Upper lobe of right lung (tissue), 1 donor: ENCODE measurements around the gene LRP1B. TPM values are rescaled to one million over a fixed set of nuclear protein-coding genes. Genes with fewer than 3 reads are reported as not detected.

Source experiments
- ATAC-seq: fragments of 200-7000 bp; cut with Tn5 transposase; one replicate; pipeline ENCODE4 v1.9.1; 2020; ENCODE audit warnings: mild to moderate bottlenecking, moderate library complexity
- DNase-seq: peaks from one replicate; pipeline ENCODE4 v3.0.0-alpha.2; 2020
- H3K27ac ChIP-seq: fragments of 200-600 bp; one replicate; pipeline ENCODE4 v1.8.0; 2022
- H3K27me3 ChIP-seq: fragments of 200-600 bp; one replicate; pipeline ENCODE4 v1.8.0; 2022; ENCODE audit warnings: mild to moderate bottlenecking
- H3K36me3 ChIP-seq: fragments of 200-600 bp; one replicate; pipeline ENCODE4 v1.8.0; 2022
- H3K4me1 ChIP-seq: fragments of 200-600 bp; one replicate; pipeline ENCODE4 v1.8.0; 2022
- H3K4me3 ChIP-seq: fragments of 200-600 bp; one replicate; pipeline ENCODE4 v1.8.0; 2022; ENCODE audit warnings: mild to moderate bottlenecking
- H3K9me3 ChIP-seq: fragments of 200-600 bp; one replicate; pipeline ENCODE4 v1.8.0; 2022
- CTCF ChIP-seq: fragments of 200-600 bp; IDR thresholded peaks from one replicate; pipeline ENCODE4 v1.8.0; 2022; ENCODE audit warnings: antibody characterized with exemption
- intact Hi-C: fragments of 100-400 bp; cut with DNase I; formaldehyde crosslinking; loops from one replicate; pipeline ENCODE4 v1.11.0; 2022
- total RNA-seq: library from RNA; stranded (reverse); fragmentation: NEBNext Ultra II Directional; extraction: Animal tissue kit (Norgen Biotek cat#: 25700); gene quantifications from one replicate; pipeline ENCODE4 v1.2.1, GENCODE V29; 2021
- donor health status: DM: no; HTN: yes; CAD: no; lungs with severe emphysema.

The LRP1B gene
- total RNA-seq, 1 donor from 2014 or later = 0.12 TPM

- Histone ChIP-seq H3K27me3 (no peaks in the 10 kb centered on the region), H3K4me3 (no peak overlapping the region), H3K36me3 (no peaks in the 10 kb centered on the region), H3K27ac (no peak overlapping the region), H3K4me1 (no peaks in the 10 kb centered on the region), H3K9me3 (no peaks in the 10 kb centered on the region)
- ATAC-seq (no peak), DNase-seq (no peak)
- TF ChIP-seq CTCF = no peak
- intact Hi-C loops = no loop called here
Observed at GRCh38 chr2:141313972-141314371, 816.8 kb downstream of the LRP1B start.

- H3K9me3 ChIP-seq = no peaks in the 10 kb centered on the region
- DNase-seq = no peak
- no peaks in the 10 kb centered on the region for H3K36me3 ChIP-seq
- no peak overlapping the region for H3K4me3 ChIP-seq
- no peaks in the 10 kb centered on the region for H3K27me3 ChIP-seq
- intact Hi-C loops = no loop called here
- no peak for TF ChIP-seq CTCF
- ATAC-seq = no peak
- H3K27ac ChIP-seq = no peak overlapping the region
- H3K4me1 ChIP-seq = no peaks in the 10 kb centered on the region
Observed at GRCh38 chr2:141311430-141311829, 819.4 kb downstream of the LRP1B start.

- TF ChIP-seq CTCF = no peak
- Histone ChIP-seq H3K4me1 (no peaks in the 10 kb centered on the region), H3K36me3 (no peaks in the 10 kb centered on the region), H3K27me3 (no peaks in the 10 kb centered on the region), H3K4me3 (no peak overlapping the region), H3K9me3 (no peaks in the 10 kb centered on the region), H3K27ac (no peak overlapping the region)
- intact Hi-C loops = no loop called here
- ATAC-seq (no peak), DNase-seq (no peak)
Observed at GRCh38 chr2:141306368-141306767, 824.4 kb downstream of the LRP1B start.

- no peak for TF ChIP-seq CTCF
- H3K9me3 ChIP-seq = no peaks in the 10 kb centered on the region
- H3K27me3 ChIP-seq = no peaks in the 10 kb centered on the region
- no peak for DNase-seq
- intact Hi-C loops = no loop called here
- no peaks in the 10 kb centered on the region for H3K4me1 ChIP-seq
- no peak overlapping the region for H3K27ac ChIP-seq
- H3K36me3 ChIP-seq = no peaks in the 10 kb centered on the region
- no peak overlapping the region for H3K4me3 ChIP-seq
- no peak for ATAC-seq
Observed at GRCh38 chr2:141301551-141301950, 829.3 kb downstream of the LRP1B start.

GRCh38 chr2:141280037-141280436 is 850.8 kb downstream of the LRP1B start:
- H3K36me3 ChIP-seq = no peaks in the 10 kb centered on the region
- no peak for DNase-seq
- intact Hi-C loops = no loop called here
- no peaks in the 10 kb centered on the region for H3K27me3 ChIP-seq
- no peak for TF ChIP-seq CTCF
- no peak overlapping the region for H3K4me3 ChIP-seq
- no peaks in the 10 kb centered on the region for H3K4me1 ChIP-seq
- no peak for ATAC-seq
- H3K27ac ChIP-seq = no peak overlapping the region
- no peaks in the 10 kb centered on the region for H3K9me3 ChIP-seq

- no peak for TF ChIP-seq CTCF
- no peak for ATAC-seq
- intact Hi-C loops = no loop called here
Observed at GRCh38 chr2:141271346-141271745, 859.5 kb downstream of the LRP1B start.

More at GRCh38 chr2:141271346-141271745, 859.5 kb downstream of the LRP1B start:
- H3K9me3 ChIP-seq = no peaks in the 10 kb centered on the region
- H3K4me3 ChIP-seq = no peak overlapping the region
- no peaks in the 10 kb centered on the region for H3K27me3 ChIP-seq
- no peaks in the 10 kb centered on the region for H3K36me3 ChIP-seq
- no peaks in the 10 kb centered on the region for H3K4me1 ChIP-seq
- DNase-seq = no peak
- no peak overlapping the region for H3K27ac ChIP-seq
